ENCODE data around the gene POU2F1. TPM values are rescaled to one million over a fixed set of nuclear protein-coding genes. Genes with fewer than 3 reads are reported as not detected.

The POU2F1 gene
- polyA plus RNA-seq, 2 of the 4 experiments (the other 2 are of a cell fraction): 2.9 to 9.4 TPM

DNA sequence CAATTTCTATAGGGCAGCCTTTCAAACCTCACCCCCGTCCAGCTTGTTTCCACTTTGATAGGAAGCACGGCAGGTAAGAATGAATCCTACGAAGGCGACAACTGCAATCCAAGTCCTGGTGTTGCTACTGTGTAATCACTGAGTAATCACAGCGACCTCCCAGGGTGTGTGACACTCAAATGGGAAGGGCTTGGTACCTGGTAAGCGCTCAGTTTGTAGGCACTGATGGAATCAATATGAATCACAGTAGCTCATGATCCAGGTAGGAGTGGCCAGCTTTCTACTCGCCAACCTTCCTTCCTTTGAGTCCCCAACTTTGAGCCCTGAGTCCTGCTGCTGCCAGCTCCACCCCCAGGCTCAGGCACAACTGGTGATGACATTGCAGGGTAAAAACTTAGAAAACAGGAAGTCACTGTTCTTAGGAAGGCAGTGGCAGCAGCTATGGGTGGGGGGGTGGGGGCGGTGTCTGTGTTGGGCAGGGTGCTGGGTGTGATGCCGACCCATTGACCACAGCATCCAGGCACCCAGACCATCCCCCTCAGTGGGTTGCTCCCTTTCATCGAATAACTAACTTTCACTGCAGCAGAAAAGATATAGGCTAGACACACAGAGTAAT lies 226.9 kb downstream of the POU2F1 start:
- POLR2A ChIA-PET: interaction anchor here (1.2 kb wide), 1 partner anchor 227 kb away, joined by 5 read pairs; the partner anchor contains the start of gene POU2F1
- H3K4me3 ChIP-seq: no peak overlapping the region
- no peak for FAIRE-seq
- peak overlapping the region; percentile 56 for H3K4me2 ChIP-seq
- H3K4me1 ChIP-seq: peaks cover 14% of the 10 kb centered on the region
- peak overlapping the region; percentile 34 to 56; a peak in 5 of 6 replicates for H3K27ac ChIP-seq
- no peaks in the 10 kb centered on the region for H3K9me3 ChIP-seq
- 31% methylated on average over 9 of the region's 10 CpGs for WGBS (ENCODE audit: missing lambda C conversion rate)
- CTCF ChIA-PET: interaction anchor here (0.9 to 3.8 kb wide), 6 partner anchors 8 to 381 kb away, joined by 3 to 19 read pairs (median 10); no protein-coding TSS in a partner anchor
- DNase-seq (ENCODE audit: low read depth in 1 of 2, low spot score in 1 of 2): peak; percentile 24 to 61
- TF ChIP-seq, protein P1, sequence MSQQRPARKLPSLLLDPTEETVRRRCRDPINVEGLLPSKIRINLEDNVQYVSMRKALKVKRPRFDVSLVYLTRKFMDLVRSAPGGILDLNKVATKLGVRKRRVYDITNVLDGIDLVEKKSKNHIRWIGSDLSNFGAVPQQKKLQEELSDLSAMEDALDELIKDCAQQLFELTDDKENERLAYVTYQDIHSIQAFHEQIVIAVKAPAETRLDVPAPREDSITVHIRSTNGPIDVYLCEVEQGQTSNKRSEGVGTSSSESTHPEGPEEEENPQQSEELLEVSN (IDR thresholded peaks at IDR 0.05; ENCODE audit: borderline replicate concordance, low read depth): no peak
- TF ChIP-seq, protein P2, sequence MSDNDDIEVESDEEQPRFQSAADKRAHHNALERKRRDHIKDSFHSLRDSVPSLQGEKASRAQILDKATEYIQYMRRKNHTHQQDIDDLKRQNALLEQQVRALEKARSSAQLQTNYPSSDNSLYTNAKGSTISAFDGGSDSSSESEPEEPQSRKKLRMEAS (IDR thresholded peaks at IDR 0.05): no peak
- TF ChIP-seq NR3C1 (IDR thresholded peaks at IDR 0.05) (no peak), ZFP36 (IDR thresholded peaks at IDR 0.05; ENCODE audit: borderline replicate concordance, partially characterized antibody) (no peak), POLR2AphosphoS2 (conservative IDR thresholded peaks at IDR 0.05; ENCODE audit: low read length) (no peak), HOXA7 (CRISPR knock-in tag; IDR thresholded peaks at IDR 0.05) (no peak), JUN (IDR thresholded peaks at IDR 0.05) (no peak)
- peak; percentile 59 to 85 for ATAC-seq

DNA sequence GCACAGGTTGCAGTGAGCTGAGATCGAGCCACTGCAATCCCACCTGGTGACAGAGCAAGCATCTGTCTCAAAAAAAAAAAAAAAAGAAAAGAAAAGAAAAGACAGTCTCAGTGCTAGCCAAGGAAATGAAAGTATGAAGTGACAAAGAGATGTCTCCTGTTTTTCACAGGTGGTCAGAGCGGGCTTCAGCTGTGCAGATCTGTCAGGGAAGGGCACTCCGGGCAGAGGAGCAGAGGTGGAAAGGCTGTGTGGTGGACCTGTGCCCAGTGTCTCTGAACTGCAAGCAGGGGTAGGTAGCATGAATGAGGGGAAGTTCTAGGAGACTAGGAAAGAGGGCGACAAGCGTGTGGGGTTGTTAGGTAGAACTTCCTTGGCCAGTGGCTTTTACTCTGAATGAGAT lies 230.2 kb downstream of the POU2F1 start:
- CTCF ChIA-PET: interaction anchor here (0.7 to 1.3 kb wide), 5 partner anchors 8 to 185 kb away, joined by 3 read pairs; no protein-coding TSS in a partner anchor

DNA sequence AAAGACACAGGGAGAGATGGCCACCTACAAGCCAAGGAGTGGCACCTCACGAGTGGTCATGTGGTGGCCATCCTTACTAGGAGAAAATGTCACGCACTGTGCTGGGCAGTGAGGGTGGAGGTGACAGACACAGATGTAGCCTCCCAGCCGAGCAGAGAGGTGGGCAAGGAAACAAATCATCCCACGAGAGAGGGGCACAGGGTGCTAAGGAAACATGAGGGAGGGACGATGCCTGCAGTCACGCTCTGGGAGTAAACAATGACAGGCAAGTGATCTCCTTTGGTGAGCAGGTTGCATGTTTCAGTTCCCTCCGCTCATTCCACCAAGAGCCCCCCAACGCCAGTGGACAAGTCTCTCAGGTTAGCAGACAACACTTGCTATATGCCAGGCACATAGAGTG lies 231.8 kb downstream of the POU2F1 start:
- Histone ChIP-seq H3K27ac (no peak overlapping the region), H3K4me3 (no peak overlapping the region), H3K9me3 (no peaks in the 10 kb centered on the region), H3K4me2 (no peak overlapping the region), H3K4me1 (peaks cover 15% of the 10 kb centered on the region)
- DNase-seq (ENCODE audit: low read depth in 1 of 2, low spot score in 1 of 2) (no peak), FAIRE-seq (no peak), ATAC-seq (no peak)
- TF ChIP-seq POLR2A (IDR thresholded peaks at IDR 0.05; ENCODE audit: low read length) (0 out of 2 replicates have a peak, but pooled peaks have one; percentile 12), RARB (CRISPR knock-in tag; IDR thresholded peaks at IDR 0.05) (no peak), MYC (IDR thresholded peaks at IDR 0.05; ENCODE audit: borderline replicate concordance, low read length) (no peak), RAD21 (conservative IDR thresholded peaks at IDR 0.05 in 1 of 2, IDR thresholded peaks at IDR 0.05 in 1 of 2) (no peak), ZFP36 (IDR thresholded peaks at IDR 0.05; ENCODE audit: borderline replicate concordance, partially characterized antibody) (no peak)
- WGBS (ENCODE audit: missing lambda C conversion rate): 72% methylated on average over 8 of the region's 8 CpGs
- POLR2A ChIA-PET: no interaction called here
- CTCF ChIA-PET: interaction anchor here (1.0 to 1.9 kb wide), 2 partner anchors 9 to 82 kb away, joined by 3 to 5 read pairs; no protein-coding TSS in a partner anchor

More for the DNA sequence above, 230.2 kb downstream of the POU2F1 start:
- no peaks in the 10 kb centered on the region for H3K9me3 ChIP-seq
- no peak overlapping the region for H3K4me3 ChIP-seq
- FAIRE-seq (no peak), ATAC-seq (no peak), DNase-seq (ENCODE audit: low read depth in 1 of 2, low spot score in 1 of 2) (no peak)
- WGBS (ENCODE audit: missing lambda C conversion rate): 82% methylated on average over 5 of the region's 5 CpGs
- no peak overlapping the region for H3K4me2 ChIP-seq
- POLR2A ChIA-PET: no interaction called here
- H3K27ac ChIP-seq: no peak overlapping the region
- H3K4me1 ChIP-seq: peaks cover 20% of the 10 kb centered on the region
- TF ChIP-seq, protein P3, sequence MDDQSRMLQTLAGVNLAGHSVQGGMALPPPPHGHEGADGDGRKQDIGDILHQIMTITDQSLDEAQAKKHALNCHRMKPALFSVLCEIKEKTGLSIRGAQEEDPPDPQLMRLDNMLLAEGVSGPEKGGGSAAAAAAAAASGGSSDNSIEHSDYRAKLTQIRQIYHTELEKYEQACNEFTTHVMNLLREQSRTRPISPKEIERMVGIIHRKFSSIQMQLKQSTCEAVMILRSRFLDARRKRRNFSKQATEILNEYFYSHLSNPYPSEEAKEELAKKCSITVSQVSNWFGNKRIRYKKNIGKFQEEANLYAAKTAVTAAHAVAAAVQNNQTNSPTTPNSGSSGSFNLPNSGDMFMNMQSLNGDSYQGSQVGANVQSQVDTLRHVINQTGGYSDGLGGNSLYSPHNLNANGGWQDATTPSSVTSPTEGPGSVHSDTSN (IDR thresholded peaks at IDR 0.05): no peak
- TF ChIP-seq CEBPB (IDR thresholded peaks at IDR 0.05): no peak
- no peak for TF ChIP-seq RNF2 (IDR thresholded peaks at IDR 0.05; ENCODE audit: borderline replicate concordance, low read depth)
- no peak for TF ChIP-seq GATA3 (IDR thresholded peaks at IDR 0.05; ENCODE audit: borderline replicate concordance)
- no peak for TF ChIP-seq KDM5A (IDR thresholded peaks at IDR 0.05)
- no peak for TF ChIP-seq RFX5 (IDR thresholded peaks at IDR 0.05)
- no peak for TF ChIP-seq ZNF302 (CRISPR knock-in tag; IDR thresholded peaks at IDR 0.05)
- no peak for TF ChIP-seq SMC3 (IDR thresholded peaks at IDR 0.05)
- no peak for TF ChIP-seq ZSCAN20 (CRISPR knock-in tag; IDR thresholded peaks at IDR 0.05)

All from A549 (cell line).